CD14-positive monocyte (primary cell): ENCODE data around the gene SNCB. TPM values are rescaled to one million over a fixed set of nuclear protein-coding genes. Genes with fewer than 3 reads are reported as not detected.
A peak's percentile ranks its signal among the peaks of the same experiment; 100 is the strongest.

Experiments
- DNase-seq, 3 donors: peaks; one replicate each; pipeline ENCODE4 v3.0.0-alpha.2; 2011 to 2022
- H2AFZ ChIP-seq: 2 replicates; pipeline ENCODE4 v1.6.0; 2012; ENCODE audit warnings: mild to moderate bottlenecking, low read depth, low read length, inconsistent platforms; ENCODE audit not compliant: insufficient read depth, poor library complexity, severe bottlenecking
- H3K27ac ChIP-seq, 2 donors: 1 replicate in 1 of 2; 2 replicates in 1 of 2; pipeline ENCODE4 v1.5.1; 2012 to 2013; ENCODE audit warnings: low read length in 2 of 2, control low read depth in 1 of 2, inconsistent platforms in 1 of 2, low read depth in 1 of 2, mild to moderate bottlenecking in 1 of 2
- H3K27me3 ChIP-seq, 2 donors: one replicate each; pipeline versions ENCODE4 v1.6.0 to v1.6.1; 2011 to 2013; ENCODE audit warnings: low read length in 2 of 2; ENCODE audit not compliant: control insufficient read depth in 2 of 2, insufficient read depth in 2 of 2
- H3K36me3 ChIP-seq, 2 donors: replicated peaks in 1 of 2; 1 replicate in 1 of 2; 2 replicates in 1 of 2; pipeline versions ENCODE4 v1.5.1 to v1.6.1; 2012 to 2013; ENCODE audit warnings: low read length in 2 of 2, control low read depth in 1 of 2, inconsistent platforms in 1 of 2, mild to moderate bottlenecking in 1 of 2; ENCODE audit not compliant: insufficient read depth in 2 of 2, control insufficient read depth in 1 of 2
- H3K4me1 ChIP-seq, 2 donors: 1 replicate in 1 of 2; 2 replicates in 1 of 2; pipeline versions ENCODE4 v1.5.1 to v1.6.1; 2012 to 2013; ENCODE audit warnings: low read length in 2 of 2, control low read depth in 1 of 2, inconsistent platforms in 1 of 2, mild to moderate bottlenecking in 1 of 2, moderate library complexity in 1 of 2; ENCODE audit not compliant: insufficient read depth in 2 of 2, control insufficient read depth in 1 of 2
- H3K4me2 ChIP-seq: replicated peaks from 2 replicates; pipeline ENCODE3; 2012; ENCODE audit warnings: low read length, moderate library complexity, mild to moderate bottlenecking; ENCODE audit not compliant: poor library complexity, severe bottlenecking; ENCODE audit errors: extremely low read depth
- H3K4me3 ChIP-seq, 3 experiments: fragments of 200-600 bp in 1 of 3; sonication (generic) in 1 of 3; replicated peaks in 1 of 3; 1 replicate in 2 of 3; 2 replicates in 1 of 3; pipeline ENCODE4 v1.5.1; 2011 to 2013; ENCODE audit warnings: low read length in 3 of 3, mild to moderate bottlenecking in 3 of 3, control low read depth in 2 of 3, low read depth in 2 of 3, inconsistent platforms in 1 of 3, moderate library complexity in 1 of 3
- H3K79me2 ChIP-seq: 2 replicates; pipeline ENCODE4 v1.6.0; 2012; ENCODE audit warnings: mild to moderate bottlenecking, control low read depth, inconsistent platforms, low read length, moderate library complexity; ENCODE audit not compliant: insufficient read depth
- H3K9ac ChIP-seq: 2 replicates; pipeline ENCODE4 v1.6.0; 2017; ENCODE audit warnings: low read length, mild to moderate bottlenecking; ENCODE audit not compliant: insufficient read depth, poor library complexity, severe bottlenecking
- H3K9me3 ChIP-seq, 2 donors: replicated peaks in 1 of 2; 1 replicate in 1 of 2; 2 replicates in 1 of 2; pipeline versions ENCODE4 v1.5.1 to v1.6.1; 2012 to 2013; ENCODE audit warnings: low read length in 2 of 2, control low read depth in 1 of 2; ENCODE audit not compliant: control insufficient read depth in 1 of 2, insufficient read depth in 1 of 2
- H4K20me1 ChIP-seq: 2 replicates; pipeline ENCODE4 v1.6.0; 2012; ENCODE audit warnings: mild to moderate bottlenecking, low read length, control low read depth, moderate library complexity; ENCODE audit not compliant: insufficient read depth
- H3K27ac Mint-ChIP-seq, 7 donors: one replicate each; pipeline ENCODE4 v1.8.0; 2020; ENCODE audit warnings: mild to moderate bottlenecking in 7 of 7, mixed read lengths in 7 of 7, moderate library complexity in 6 of 7, inconsistent platforms in 2 of 7
- H3K27me3 Mint-ChIP-seq, 3 donors: one replicate each; pipeline ENCODE4 v1.8.0; 2021 to 2022; ENCODE audit warnings: low read depth in 3 of 3, mild to moderate bottlenecking in 3 of 3, mixed read lengths in 3 of 3, moderate library complexity in 3 of 3, inconsistent platforms in 1 of 3
- H3K36me3 Mint-ChIP-seq, 2 donors: one replicate each; pipeline ENCODE4 v1.8.0; 2020; ENCODE audit warnings: mixed read lengths in 2 of 2, inconsistent platforms in 1 of 2, mild to moderate bottlenecking in 1 of 2
- H3K4me1 Mint-ChIP-seq: one replicate; pipeline ENCODE4 v1.8.0; 2020; ENCODE audit warnings: mild to moderate bottlenecking, mixed read lengths
- H3K4me3 Mint-ChIP-seq, 2 donors: one replicate each; pipeline ENCODE4 v1.8.0; 2020; ENCODE audit warnings: mild to moderate bottlenecking in 2 of 2, mixed read lengths in 2 of 2, moderate library complexity in 1 of 2
- H3K9me3 Mint-ChIP-seq, 7 donors: one replicate each; pipeline ENCODE4 v1.8.0; 2020 to 2022; ENCODE audit warnings: mixed read lengths in 7 of 7, mild to moderate bottlenecking in 6 of 7, moderate library complexity in 6 of 7, inconsistent platforms in 2 of 7
- CTCF ChIP-seq: fragments of 200-600 bp; IDR thresholded peaks from one replicate; pipeline ENCODE4 v1.8.0; 2022; ENCODE audit warnings: antibody characterized with exemption, mild to moderate bottlenecking
- WGBS: methylation state at CpG from one replicate; pipeline ENCODE4 v1.1.5; 2013; ENCODE audit warnings: missing lambda C conversion rate; ENCODE audit not compliant: insufficient coverage; 5-methylcytosine and 5-hydroxymethylcytosine counted together
- intact Hi-C, 2 donors: fragments of 100-400 bp; cut with micrococcal nuclease; formaldehyde crosslinking; loops; one replicate each; pipeline versions ENCODE4 v1.15.0 to v1.15.1; 2023
- polyA plus RNA-seq, 3 donors: library from polyadenylated mRNA; depleted of rRNA in 1 of 3; unstranded in 2 of 3; stranded (reverse) in 1 of 3; fragments of 300-500 nt in 2 of 3; fragments of >200 nt in 1 of 3; fragmentation: Illumina TruSeq in 2 of 3; gene quantifications; 1 replicate in 2 of 3; 2 replicates in 1 of 3; pipeline ENCODE4 v1.2.3, GENCODE V29; 2012 to 2021

Gene SNCB
- polyA plus RNA-seq, 3 donors = not detected

- Histone ChIP-seq H3K4me2 (no peak overlapping the region), H3K9me3 (no peaks in the 10 kb centered on the region), H3K4me1 (peaks cover 22 to 28% of the 10 kb centered on the region in 2 donors), H2AFZ (no peak overlapping the region), H3K79me2 (no peaks in the 10 kb centered on the region), H3K27me3 (no peaks in the 10 kb centered on the region), H3K9ac (no peak overlapping the region), H3K36me3 (no peaks in the 10 kb centered on the region), H3K4me3 (no peak overlapping the region), H4K20me1 (peaks cover 5% of the 10 kb centered on the region), H3K27ac (no peak overlapping the region)
- H3K36me3 Mint-ChIP-seq = no peaks in the 10 kb centered on the region
- peaks cover 28% of the 10 kb centered on the region for H3K4me1 Mint-ChIP-seq
- no peak for TF ChIP-seq CTCF
- peaks cover 0 to 5% (median 0%) of the 10 kb centered on the region in 7 donors for H3K9me3 Mint-ChIP-seq
- H3K27me3 Mint-ChIP-seq = peaks cover 2 to 8% (median 2%) of the 10 kb centered on the region in 3 donors
- WGBS = 88% methylated on average over 2 of the region's 9 CpGs
- no peak overlapping the region for H3K4me3 Mint-ChIP-seq
- DNase-seq = no peak
- intact Hi-C loops = no loop called here
- H3K27ac Mint-ChIP-seq = peak overlapping the region in 1 of 7 donors; percentile 53
Observed at GRCh38 chr5:176644294-176644693, 14.0 kb upstream of the SNCB start.

GRCh38 chr5:176643491-176644219, 13.3 kb upstream of the SNCB start:
- 93% methylated on average over 7 of the region's 11 CpGs for WGBS
- TF ChIP-seq CTCF = no peak
- peaks cover 22% of the 10 kb centered on the region for H3K4me1 Mint-ChIP-seq

More at GRCh38 chr5:176643491-176644219, 13.3 kb upstream of the SNCB start:
- Histone ChIP-seq H3K4me1 (peaks cover 17 to 23% of the 10 kb centered on the region in 2 donors), H3K27me3 (no peaks in the 10 kb centered on the region), H3K27ac (no peak overlapping the region), H4K20me1 (peaks cover under 1% of the 10 kb centered on the region), H3K4me2 (no peak overlapping the region), H2AFZ (no peak overlapping the region), H3K79me2 (no peaks in the 10 kb centered on the region), H3K9ac (no peak overlapping the region), H3K36me3 (no peaks in the 10 kb centered on the region), H3K4me3 (no peak overlapping the region), H3K9me3 (no peaks in the 10 kb centered on the region)
- H3K4me3 Mint-ChIP-seq = no peak overlapping the region
- intact Hi-C loops = no loop called here
- H3K36me3 Mint-ChIP-seq = no peaks in the 10 kb centered on the region
- H3K9me3 Mint-ChIP-seq = peaks cover 0 to 5% (median 0%) of the 10 kb centered on the region in 7 donors
- peaks cover 2 to 6% (median 4%) of the 10 kb centered on the region in 3 donors for H3K27me3 Mint-ChIP-seq
- H3K27ac Mint-ChIP-seq = peak overlapping the region in 2 of 7 donors; percentile 53 to 66
- DNase-seq = no peak
